ENCODE data around the gene ITGB6.

DNA sequence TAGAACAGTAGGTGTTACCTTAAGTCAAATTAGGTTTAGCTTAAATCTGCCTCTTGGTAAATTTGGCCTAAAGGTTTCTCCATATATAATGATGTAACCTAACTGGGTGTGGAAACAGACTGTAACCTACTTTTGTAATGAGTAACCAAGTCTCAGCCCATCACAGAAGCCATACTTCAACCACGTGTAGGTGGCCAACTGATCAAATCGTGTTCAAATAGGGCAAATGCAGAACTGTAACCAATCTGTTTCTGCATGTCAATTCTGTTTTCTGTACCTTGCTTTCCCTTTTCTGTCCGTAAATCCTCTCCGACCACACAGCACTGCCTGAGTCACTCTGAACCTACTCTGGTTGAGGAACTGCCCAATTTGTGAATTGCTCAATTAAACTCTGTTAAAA lies 103.7 kb downstream of the ITGB6 start:
- TF ChIP-seq POLR2AphosphoS5 (IDR thresholded peaks at IDR 0.05): no peak
- TF ChIP-seq, protein P1, sequence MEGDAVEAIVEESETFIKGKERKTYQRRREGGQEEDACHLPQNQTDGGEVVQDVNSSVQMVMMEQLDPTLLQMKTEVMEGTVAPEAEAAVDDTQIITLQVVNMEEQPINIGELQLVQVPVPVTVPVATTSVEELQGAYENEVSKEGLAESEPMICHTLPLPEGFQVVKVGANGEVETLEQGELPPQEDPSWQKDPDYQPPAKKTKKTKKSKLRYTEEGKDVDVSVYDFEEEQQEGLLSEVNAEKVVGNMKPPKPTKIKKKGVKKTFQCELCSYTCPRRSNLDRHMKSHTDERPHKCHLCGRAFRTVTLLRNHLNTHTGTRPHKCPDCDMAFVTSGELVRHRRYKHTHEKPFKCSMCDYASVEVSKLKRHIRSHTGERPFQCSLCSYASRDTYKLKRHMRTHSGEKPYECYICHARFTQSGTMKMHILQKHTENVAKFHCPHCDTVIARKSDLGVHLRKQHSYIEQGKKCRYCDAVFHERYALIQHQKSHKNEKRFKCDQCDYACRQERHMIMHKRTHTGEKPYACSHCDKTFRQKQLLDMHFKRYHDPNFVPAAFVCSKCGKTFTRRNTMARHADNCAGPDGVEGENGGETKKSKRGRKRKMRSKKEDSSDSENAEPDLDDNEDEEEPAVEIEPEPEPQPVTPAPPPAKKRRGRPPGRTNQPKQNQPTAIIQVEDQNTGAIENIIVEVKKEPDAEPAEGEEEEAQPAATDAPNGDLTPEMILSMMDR (IDR thresholded peaks at IDR 0.05): no peak
